ENCODE results near the gene MYBBP1A. TPM values are rescaled to one million over a fixed set of nuclear protein-coding genes. Genes with fewer than 3 reads are reported as not detected.
A peak's percentile ranks its signal among the peaks of the same experiment; 100 is the strongest.

MYBBP1A gene
- total and polyA plus RNA-seq, 10 donors, result 24.7 to 71.2 (median 51.5) TPM

DNA sequence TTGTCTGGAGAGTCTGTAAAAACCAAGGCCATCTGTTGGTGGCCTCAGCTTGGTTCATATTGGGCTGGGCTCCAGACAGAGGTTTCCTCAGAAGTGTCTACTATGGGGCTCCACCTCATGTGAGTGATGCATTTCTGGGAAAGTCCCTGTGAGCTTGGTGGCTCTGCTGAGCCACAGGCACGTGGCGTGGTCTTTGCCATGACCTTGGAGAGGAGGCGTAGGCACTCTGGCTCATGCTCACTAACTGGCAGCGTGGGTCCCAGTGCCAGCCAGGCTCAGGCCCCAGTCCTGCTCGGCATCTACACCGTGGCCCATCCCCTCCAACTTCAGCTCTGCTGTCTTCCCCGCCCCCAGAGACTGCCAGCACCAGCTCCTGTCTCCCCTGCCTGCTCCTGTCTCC, 18.5 kb upstream of the MYBBP1A start:
- DNase-seq, result peak; percentile 67
- Histone ChIP-seq H3K4me1 (peaks cover 0 to 5% (median 0%) of the 10 kb centered on the region in 6 donors), H3K36me3 (no peaks in the 10 kb centered on the region), H3K4me3 (no peak overlapping the region), H3K27ac (no peak overlapping the region), H3K27me3 (replicated peaks in 1 of 7) (peaks cover 0 to 4% (median 0%) of the 10 kb centered on the region in 7 donors), H3K9me3 (no peaks in the 10 kb centered on the region)
- WGBS, 5 donors, result 37 to 60% (median 47%) methylated on average over 4 to 7 of the region's 7 CpGs
- intact Hi-C loops (cut with DNase I; ENCODE audit: low total_unique reads), result no loop called here
- TF ChIP-seq, protein P1, sequence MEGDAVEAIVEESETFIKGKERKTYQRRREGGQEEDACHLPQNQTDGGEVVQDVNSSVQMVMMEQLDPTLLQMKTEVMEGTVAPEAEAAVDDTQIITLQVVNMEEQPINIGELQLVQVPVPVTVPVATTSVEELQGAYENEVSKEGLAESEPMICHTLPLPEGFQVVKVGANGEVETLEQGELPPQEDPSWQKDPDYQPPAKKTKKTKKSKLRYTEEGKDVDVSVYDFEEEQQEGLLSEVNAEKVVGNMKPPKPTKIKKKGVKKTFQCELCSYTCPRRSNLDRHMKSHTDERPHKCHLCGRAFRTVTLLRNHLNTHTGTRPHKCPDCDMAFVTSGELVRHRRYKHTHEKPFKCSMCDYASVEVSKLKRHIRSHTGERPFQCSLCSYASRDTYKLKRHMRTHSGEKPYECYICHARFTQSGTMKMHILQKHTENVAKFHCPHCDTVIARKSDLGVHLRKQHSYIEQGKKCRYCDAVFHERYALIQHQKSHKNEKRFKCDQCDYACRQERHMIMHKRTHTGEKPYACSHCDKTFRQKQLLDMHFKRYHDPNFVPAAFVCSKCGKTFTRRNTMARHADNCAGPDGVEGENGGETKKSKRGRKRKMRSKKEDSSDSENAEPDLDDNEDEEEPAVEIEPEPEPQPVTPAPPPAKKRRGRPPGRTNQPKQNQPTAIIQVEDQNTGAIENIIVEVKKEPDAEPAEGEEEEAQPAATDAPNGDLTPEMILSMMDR (IDR thresholded peaks at IDR 0.05 in 8 of 11, conservative IDR thresholded peaks at IDR 0.05 in 3 of 11), result no peak
- no peak for TF ChIP-seq POLR2AphosphoS5 (IDR thresholded peaks at IDR 0.05)
- TF ChIP-seq POLR2A (IDR thresholded peaks at IDR 0.05), result no peak

DNA sequence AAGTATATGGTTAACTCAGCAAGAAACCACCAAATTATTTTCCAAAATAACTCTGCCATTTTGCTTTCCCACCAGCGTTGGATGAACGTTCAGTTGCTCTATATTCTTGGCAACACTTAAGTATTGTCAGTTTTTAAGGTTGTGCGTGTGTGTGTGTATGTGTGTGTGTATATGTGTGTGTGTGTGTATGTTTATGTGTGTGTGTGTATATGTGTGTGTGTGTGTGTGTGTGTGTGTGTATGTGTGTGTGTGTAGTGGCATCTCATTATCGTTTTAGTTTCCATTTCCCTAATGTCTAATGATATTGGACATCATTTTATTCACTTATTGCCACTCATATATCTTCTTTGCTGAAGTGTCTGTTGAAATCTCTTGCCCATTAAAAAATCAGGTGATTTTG, 17.9 kb upstream of the MYBBP1A start:
- Histone ChIP-seq H3K27ac (no peak overlapping the region), H3K4me1 (peaks cover 0 to 5% (median 0%) of the 10 kb centered on the region in 6 donors), H3K36me3 (no peaks in the 10 kb centered on the region), H3K9me3 (no peaks in the 10 kb centered on the region), H3K27me3 (replicated peaks in 1 of 7) (peaks cover 0 to 4% (median 0%) of the 10 kb centered on the region in 7 donors), H3K4me3 (no peak overlapping the region)
- TF ChIP-seq, protein P1 (IDR thresholded peaks at IDR 0.05 in 8 of 11, conservative IDR thresholded peaks at IDR 0.05 in 3 of 11), result no peak
- TF ChIP-seq POLR2AphosphoS5 (IDR thresholded peaks at IDR 0.05) (no peak), POLR2A (IDR thresholded peaks at IDR 0.05) (no peak)
- intact Hi-C loops (cut with DNase I; ENCODE audit: low total_unique reads), result no loop called here
- 67 to 85% (median 81%) methylated on average over 4 of the region's 4 CpGs for WGBS, 5 donors
- DNase-seq, result no peak

DNA sequence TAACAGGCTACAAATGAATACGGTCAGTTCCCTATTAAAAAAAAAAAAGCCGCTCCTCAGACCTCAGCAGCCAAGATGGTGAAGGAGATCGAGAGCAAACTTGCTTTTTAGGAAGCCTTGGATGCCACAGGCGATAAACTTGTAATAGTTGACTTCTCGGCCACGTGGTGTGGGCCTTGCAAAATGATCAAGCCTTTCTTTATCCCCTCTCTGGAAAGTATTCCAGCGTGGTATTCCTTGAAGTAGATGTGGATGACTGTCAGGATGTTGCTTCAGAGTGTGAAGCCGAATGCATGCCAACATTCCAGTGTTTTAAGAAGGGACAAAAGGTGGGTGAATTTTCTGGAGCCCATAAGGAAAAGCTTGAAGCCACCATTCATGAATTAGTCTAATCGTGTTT, 16.9 kb upstream of the MYBBP1A start:
- H3K9me3 ChIP-seq, result no peaks in the 10 kb centered on the region
- peaks cover 0 to 5% (median 0%) of the 10 kb centered on the region in 6 donors for H3K4me1 ChIP-seq
- H3K4me3 ChIP-seq, result no peak overlapping the region
- DNase-seq, result no peak
- TF ChIP-seq POLR2AphosphoS5 (IDR thresholded peaks at IDR 0.05), result no peak
- TF ChIP-seq POLR2A (IDR thresholded peaks at IDR 0.05), result no peak
- TF ChIP-seq, protein P1 (IDR thresholded peaks at IDR 0.05 in 8 of 11, conservative IDR thresholded peaks at IDR 0.05 in 3 of 11), result no peak
- H3K27ac ChIP-seq, result no peak overlapping the region
- no peaks in the 10 kb centered on the region for H3K36me3 ChIP-seq
- intact Hi-C loops (cut with DNase I; ENCODE audit: low total_unique reads), result no loop called here
- peaks cover 0 to 4% (median 0%) of the 10 kb centered on the region in 7 donors for H3K27me3 ChIP-seq (replicated peaks in 1 of 7)
- 76 to 84% (median 77%) methylated on average over 9 of the region's 9 CpGs for WGBS, 5 donors

DNA sequence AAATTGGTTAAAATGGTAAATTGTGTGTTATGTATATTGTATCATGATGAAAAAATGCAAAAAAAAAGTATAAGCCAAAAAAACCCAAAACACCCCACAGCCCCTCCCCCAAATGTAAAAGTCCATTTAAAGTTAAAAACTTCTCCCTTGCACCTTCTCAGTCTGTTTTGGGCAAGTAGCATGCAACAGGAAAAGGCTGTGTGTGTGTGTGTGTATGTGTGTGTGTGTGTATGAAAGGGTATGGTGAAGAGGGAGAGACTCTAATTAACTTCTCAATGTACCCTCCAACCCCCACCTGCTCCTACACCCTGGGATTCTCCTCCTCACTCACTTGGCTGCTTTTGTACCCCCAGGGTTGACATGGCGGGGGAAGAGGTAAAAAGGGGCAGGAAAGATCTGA, 14.4 kb upstream of the MYBBP1A start:
- Histone ChIP-seq H3K9me3 (no peaks in the 10 kb centered on the region), H3K4me1 (peaks cover 0 to 22% (median 11%) of the 10 kb centered on the region in 6 donors), H3K27ac (no peak overlapping the region), H3K27me3 (replicated peaks in 1 of 7) (peaks cover 0 to 4% (median 0%) of the 10 kb centered on the region in 7 donors), H3K4me3 (no peak overlapping the region), H3K36me3 (no peaks in the 10 kb centered on the region)
- 44 to 82% (median 78%) methylated on average over 1 of the region's 1 CpG for WGBS, 5 donors
- intact Hi-C loops (cut with DNase I; ENCODE audit: low total_unique reads), result loop anchor here (5.0 to 10.0 kb wide), 3 partner anchors 53 to 315 kb away; no protein-coding TSS in a partner anchor
- no peak for DNase-seq
- TF ChIP-seq POLR2AphosphoS5 (IDR thresholded peaks at IDR 0.05) (no peak), POLR2A (IDR thresholded peaks at IDR 0.05) (no peak)
- TF ChIP-seq, protein P1 (IDR thresholded peaks at IDR 0.05 in 8 of 11, conservative IDR thresholded peaks at IDR 0.05 in 3 of 11), result no peak
